IMR-90 (cell line): ENCODE measurements around the gene LHPP.

Experiments
- BHLHE40 ChIP-seq: fragments of 150-350 bp; IDR thresholded peaks from 2 replicates; pipeline ENCODE4 v1.6.1; 2016; ENCODE audit warnings: mild to moderate bottlenecking, low read depth, low read length
- CEBPB ChIP-seq: IDR thresholded peaks from 2 replicates; pipeline ENCODE4 v1.6.1; 2012; ENCODE audit warnings: low read depth, low read length, improper control_type of control experiment
- CHD1 ChIP-seq: IDR thresholded peaks from 2 replicates; pipeline ENCODE4 v1.6.1; 2012; ENCODE audit warnings: low read depth, low read length, improper control_type of control experiment
- FOS ChIP-seq: fragments of 150-350 bp; IDR thresholded peaks from 2 replicates; pipeline ENCODE4 v1.6.1; 2016; ENCODE audit warnings: low read depth, low read length
- MAFK ChIP-seq: IDR thresholded peaks from 2 replicates; pipeline ENCODE4 v1.6.1; 2012; ENCODE audit warnings: low read depth, low read length, improper control_type of control experiment
- MAZ ChIP-seq: IDR thresholded peaks from 2 replicates; pipeline ENCODE4 v1.6.1; 2012; ENCODE audit warnings: low read depth, mild to moderate bottlenecking, low read length, improper control_type of control experiment, moderate library complexity, borderline replicate concordance
- MXI1 ChIP-seq: IDR thresholded peaks from 2 replicates; pipeline ENCODE4 v1.6.1; 2012; ENCODE audit warnings: low read depth, mild to moderate bottlenecking, low read length, moderate library complexity, borderline replicate concordance
- NFE2L2 ChIP-seq: fragments of 150-350 bp; IDR thresholded peaks from 2 replicates; pipeline ENCODE4 v1.6.1; 2016; ENCODE audit warnings: low read depth, mild to moderate bottlenecking, low read length
- POLR2A ChIP-seq: IDR thresholded peaks from 2 replicates; pipeline ENCODE4 v1.6.1; 2012; ENCODE audit warnings: mild to moderate bottlenecking, low read depth, low read length
- RAD21 ChIP-seq: IDR thresholded peaks from 2 replicates; pipeline ENCODE4 v1.6.1; 2012; ENCODE audit warnings: low read length, improper control_type of control experiment
- RFX5 ChIP-seq: IDR thresholded peaks from 2 replicates; pipeline ENCODE4 v1.8.0; 2012; ENCODE audit warnings: low read depth, mild to moderate bottlenecking, low read length, moderate library complexity
- SMC3 ChIP-seq: fragments of 150-350 bp; IDR thresholded peaks from 2 replicates; pipeline ENCODE4 v1.6.1; 2016; ENCODE audit warnings: low read depth, mild to moderate bottlenecking, antibody characterized with exemption, low read length, moderate library complexity
- USF2 ChIP-seq: fragments of 150-350 bp; IDR thresholded peaks from 2 replicates; pipeline ENCODE4 v1.6.1; 2017; ENCODE audit warnings: mild to moderate bottlenecking, antibody characterized with exemption, low read length, low read depth
- TF ChIP-seq, protein P1 (sequence below): conservative IDR thresholded peaks from 2 replicates; pipeline ENCODE4 v1.5.1; 2012; ENCODE audit warnings: mild to moderate bottlenecking, low read depth, low read length, improper control_type of control experiment

GRCh38 chr10:124557648-124558338 lies 96.2 kb downstream of the LHPP start:
- no peak for TF ChIP-seq POLR2A
- TF ChIP-seq, protein P1, sequence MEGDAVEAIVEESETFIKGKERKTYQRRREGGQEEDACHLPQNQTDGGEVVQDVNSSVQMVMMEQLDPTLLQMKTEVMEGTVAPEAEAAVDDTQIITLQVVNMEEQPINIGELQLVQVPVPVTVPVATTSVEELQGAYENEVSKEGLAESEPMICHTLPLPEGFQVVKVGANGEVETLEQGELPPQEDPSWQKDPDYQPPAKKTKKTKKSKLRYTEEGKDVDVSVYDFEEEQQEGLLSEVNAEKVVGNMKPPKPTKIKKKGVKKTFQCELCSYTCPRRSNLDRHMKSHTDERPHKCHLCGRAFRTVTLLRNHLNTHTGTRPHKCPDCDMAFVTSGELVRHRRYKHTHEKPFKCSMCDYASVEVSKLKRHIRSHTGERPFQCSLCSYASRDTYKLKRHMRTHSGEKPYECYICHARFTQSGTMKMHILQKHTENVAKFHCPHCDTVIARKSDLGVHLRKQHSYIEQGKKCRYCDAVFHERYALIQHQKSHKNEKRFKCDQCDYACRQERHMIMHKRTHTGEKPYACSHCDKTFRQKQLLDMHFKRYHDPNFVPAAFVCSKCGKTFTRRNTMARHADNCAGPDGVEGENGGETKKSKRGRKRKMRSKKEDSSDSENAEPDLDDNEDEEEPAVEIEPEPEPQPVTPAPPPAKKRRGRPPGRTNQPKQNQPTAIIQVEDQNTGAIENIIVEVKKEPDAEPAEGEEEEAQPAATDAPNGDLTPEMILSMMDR, result no peak
- TF ChIP-seq SMC3, result no peak
- no peak for TF ChIP-seq USF2
- no peak for TF ChIP-seq CHD1
- TF ChIP-seq RAD21, result no peak
- no peak for TF ChIP-seq BHLHE40
- no peak for TF ChIP-seq FOS
- no peak for TF ChIP-seq MAZ
- no peak for TF ChIP-seq MXI1
- no peak for TF ChIP-seq CEBPB
- TF ChIP-seq RFX5, result no peak
- TF ChIP-seq NFE2L2, result no peak
- TF ChIP-seq MAFK, result no peak
